Head of caudate nucleus (tissue), 42 donors: ENCODE data around the gene ARHGAP22.

Experiments used
- DNase-seq, 42 donors: peaks; one replicate each; pipeline versions ENCODE4 v3.0.0 to v3.0.0-alpha.2; 2020 to 2021; ENCODE audit warnings: mixed read lengths in 7 of 42
- intact Hi-C: fragments of 100-400 bp; cut with DNase I; formaldehyde crosslinking; loops from one replicate; pipeline ENCODE4 v1.15.0; 2022

Gene ARHGAP22

DNA sequence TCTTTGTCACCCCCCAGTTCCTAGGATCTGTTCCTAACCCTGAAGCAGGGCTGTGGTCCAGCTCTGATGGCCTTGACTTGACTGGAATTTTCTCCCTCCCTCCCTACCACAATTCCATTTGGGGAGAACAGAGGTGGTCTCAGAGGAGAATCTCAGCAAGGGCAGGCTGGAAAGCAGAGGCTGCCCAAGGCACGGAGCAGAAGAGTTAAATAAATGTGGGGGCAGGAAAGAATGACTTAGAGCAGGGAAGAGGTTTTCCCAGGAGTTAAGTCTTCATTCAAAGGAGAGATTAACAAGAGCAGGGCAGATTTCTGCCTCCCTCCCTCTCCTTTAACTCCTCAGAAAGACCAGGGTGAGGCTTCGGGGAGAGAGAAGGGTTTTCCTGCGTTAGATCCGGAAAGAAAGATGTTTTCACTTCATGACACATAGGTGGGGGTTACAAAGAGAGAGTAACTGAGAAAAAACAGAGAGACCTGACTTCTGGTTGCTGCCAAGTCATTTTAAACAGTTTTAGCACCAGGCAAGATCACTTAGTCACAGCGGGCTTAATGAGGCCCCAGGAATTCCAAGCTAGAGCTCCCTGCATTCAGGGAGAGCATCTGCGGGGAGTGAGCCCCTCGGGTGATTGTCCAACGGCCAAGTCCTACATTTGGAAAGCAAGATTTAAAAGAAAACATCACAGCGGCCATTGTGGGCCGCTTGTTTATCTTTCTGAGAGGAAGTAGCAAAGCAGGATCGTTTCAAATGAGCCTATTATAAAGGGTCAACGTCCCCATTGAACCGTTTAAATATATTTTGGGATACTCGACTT, 78.7 kb downstream of the ARHGAP22 start:
- peak in 3 of 42 donors; percentile 8 to 37 (median 32) for DNase-seq

DNA sequence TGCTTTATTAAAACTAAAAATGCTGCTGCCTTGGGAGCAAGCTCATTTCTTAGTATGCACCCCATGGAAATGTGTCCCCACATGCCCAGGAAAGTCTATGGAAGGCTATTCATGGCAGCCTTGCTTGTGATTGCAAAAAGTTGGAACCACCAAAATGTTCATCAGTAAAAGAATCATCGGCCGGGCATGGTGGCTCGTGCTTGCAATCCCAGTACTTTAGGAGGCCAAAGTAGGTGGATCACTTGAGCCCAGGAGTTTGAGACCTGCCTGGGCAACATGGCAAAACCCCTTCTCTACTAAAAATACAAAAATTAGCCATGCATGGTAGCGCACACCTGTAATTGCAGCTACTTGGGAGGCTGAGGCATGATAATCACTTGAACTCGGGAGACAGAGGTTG, 79.8 kb downstream of the ARHGAP22 start:
- intact Hi-C loops, result no loop called here
- DNase-seq, result peak in 1 of 42 donors; percentile 8

More for the DNA sequence above, 78.7 kb downstream of the ARHGAP22 start:
- intact Hi-C loops, result no loop called here

DNA sequence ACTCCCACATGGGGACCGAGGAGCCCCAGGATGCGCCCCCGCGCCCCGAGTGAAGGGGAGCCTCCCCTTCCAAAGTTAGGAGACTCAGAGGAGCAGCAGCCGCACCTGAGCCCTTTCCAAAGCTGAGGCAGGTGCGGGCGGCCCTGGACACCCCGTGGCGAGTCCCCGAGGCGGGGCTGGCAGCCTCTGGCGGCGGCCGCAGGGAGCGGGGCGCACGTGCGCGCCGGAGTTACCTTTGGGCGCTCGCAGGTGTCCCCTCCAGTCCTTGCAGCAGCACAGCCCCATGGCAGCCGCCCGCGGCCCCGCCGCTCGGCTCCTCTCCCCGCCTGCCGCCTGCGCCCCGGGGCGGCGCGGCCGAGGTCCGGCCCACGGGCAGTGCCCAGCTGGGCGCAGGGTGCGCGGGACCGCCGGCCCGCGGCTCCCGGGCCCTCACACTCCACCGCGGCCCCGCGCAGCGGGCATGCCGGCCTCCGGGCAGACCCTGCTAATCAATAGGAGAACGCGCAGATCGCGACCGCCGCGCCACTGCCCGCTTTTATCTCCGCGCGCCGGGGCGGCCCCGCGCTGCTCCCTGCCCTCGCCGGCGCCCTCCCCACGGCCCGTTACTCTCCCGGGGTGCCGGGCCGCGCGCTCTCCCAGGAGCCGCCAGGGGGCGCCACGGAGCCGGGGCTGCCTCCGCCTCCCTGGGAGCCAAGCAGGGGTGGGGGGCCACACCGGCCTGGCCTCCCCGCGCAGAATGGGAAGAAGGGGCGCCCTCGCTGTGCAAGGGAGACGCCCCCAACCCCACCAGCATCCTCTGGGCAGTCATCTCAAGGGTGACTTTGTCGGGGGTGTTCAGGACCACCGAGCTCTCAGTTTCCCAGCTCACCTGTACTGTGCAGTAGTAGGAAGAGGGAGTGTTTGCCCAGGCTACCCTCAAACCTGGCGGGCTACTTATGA, 80.8 kb downstream of the ARHGAP22 start:
- intact Hi-C loops, result no loop called here
- peak in 10 of 42 donors; percentile 5 to 72 (median 48) for DNase-seq

DNA sequence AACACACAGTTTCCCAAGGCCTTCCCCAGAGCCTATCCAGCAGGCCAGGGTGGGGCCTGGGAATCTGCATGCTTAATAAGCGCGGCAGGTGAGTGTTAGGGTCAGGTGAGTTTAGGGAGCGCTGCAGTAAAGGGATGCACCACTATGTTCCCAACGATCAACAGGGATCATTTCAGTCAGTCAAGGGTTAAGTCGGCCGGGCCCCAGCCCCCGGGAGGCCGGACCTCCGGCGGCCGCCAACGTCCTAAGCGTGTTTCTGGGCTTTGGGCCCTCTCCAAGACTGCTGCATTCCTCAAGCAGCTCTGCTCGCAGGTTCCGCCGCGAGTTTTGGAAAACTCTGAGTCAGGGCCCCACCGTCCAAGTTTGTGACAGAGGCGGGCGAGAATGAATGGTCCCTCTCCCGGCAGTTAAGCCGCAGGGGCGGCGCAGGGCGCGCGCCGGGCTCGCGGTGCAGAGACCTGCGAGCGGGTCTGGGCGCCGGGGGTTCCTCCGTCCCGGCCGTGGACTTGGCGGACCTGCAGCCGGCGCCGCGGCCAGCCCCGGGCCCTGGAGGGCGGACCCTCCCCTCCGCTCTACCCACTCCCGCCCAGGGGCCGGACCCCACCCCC, 81.6 kb downstream of the ARHGAP22 start:
- peak in 18 of 42 donors; percentile 12 to 83 (median 35) for DNase-seq
- intact Hi-C loops, result no loop called here

DNA sequence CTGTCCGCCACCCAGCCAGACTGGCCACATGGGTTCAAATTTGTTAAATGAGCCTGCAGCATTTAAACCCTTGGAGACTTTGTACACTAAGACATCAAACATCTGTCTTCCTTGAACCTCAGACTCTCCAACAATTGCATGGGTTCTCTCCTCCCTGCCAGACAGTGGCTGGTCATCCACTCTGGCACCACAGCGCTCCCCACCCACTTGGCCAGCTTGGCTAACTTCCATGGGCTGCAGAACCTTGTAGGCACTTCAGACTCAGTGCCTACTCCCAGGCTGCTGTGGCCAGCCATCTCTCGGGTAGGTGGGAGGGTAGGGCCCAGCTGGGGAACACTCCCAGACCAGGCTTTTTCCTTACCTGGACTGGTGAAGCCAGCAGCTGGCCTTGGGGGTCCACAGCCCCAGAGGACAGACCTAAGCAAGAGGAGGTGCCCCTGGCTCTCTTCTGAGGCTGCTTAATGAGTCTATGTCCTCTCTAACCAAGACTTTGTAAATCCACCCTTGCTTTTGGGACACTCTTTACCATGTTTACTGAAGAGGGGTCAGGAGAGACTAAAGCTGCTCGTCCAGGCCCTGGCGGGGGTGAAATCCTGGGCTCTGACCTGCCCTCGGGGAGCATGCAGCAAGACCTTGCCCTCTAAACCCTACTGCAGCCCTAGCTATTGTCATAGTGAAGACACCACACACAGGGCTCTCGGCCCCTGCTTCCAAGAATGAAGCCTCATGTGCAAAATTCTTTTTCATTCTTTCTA, 82.7 kb downstream of the ARHGAP22 start:
- intact Hi-C loops, result no loop called here
- DNase-seq, result peak in 1 of 42 donors; percentile 2

DNA sequence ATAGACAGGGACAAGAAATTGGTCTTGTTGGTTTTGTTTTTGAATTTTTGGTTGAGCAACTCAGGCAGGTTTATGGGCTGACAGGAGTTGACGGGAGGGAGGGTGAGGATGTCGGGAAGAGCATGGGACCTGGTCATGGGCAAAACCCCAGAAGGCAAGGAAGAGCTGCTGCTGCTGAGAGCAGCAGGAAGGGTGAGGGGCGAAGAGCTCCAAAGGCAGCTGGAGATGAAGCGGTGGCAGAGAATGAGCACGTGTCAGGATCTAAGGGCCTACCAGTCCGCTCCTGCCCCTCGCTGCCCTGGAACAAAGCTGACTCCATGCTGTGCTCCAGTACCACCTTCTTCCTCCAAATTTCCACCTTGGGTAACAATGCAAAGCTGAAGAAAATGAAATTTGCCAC, 84.3 kb downstream of the ARHGAP22 start:
- intact Hi-C loops, result no loop called here
- peak in 1 of 42 donors; percentile 2 for DNase-seq

DNA sequence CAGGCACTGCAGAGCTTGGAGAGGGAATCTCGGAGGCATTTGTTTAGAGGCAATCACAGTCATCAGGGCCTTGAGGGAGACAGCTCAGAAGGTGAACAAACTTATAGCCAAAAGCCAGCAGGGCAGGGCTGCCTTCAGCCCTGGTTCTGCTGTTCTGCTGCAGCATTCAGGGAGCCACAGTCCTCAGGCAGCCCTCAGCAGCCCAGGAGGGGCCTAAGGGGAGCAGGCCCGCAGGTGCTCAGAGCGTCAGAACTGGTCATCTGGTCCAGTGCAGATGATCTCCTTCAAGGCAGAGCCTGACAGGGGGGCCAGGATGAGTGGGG, 84.7 kb downstream of the ARHGAP22 start:
- intact Hi-C loops, result no loop called here
- DNase-seq, result no peak

DNA sequence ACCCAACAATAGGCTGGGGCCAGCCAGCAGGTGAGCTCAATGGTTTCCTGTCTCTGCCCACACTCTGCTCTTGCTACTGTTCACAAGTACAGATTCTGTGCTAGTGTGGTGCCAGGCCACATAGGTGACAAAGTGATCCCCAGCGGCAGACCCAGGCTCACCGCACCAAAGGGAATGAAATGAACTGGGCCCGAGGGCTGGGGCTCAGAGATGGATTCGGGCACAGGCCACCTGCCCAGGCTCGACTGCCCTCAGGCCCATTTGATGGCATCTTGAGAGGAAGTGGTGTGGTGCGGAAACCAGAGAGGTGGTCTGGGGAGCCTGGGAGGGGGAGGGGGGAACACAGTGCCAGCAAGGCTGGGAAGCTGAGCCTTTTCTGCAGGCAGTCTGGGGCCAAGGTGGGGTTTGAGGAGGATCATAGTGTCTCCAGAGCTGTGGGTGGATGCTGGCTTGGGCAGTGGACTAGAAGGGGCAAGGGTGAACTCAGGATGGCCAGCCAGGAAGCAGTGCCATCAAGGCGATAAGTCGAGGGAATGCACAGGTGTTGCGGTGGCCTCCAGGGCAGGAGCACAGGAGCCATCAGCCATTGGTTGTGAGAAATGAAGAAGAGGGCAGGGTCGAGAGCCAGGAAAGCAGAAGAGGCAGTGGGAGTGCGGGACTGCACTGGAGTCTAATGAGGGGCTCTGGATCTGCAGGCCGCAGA, 85.2 kb downstream of the ARHGAP22 start:
- DNase-seq, result peak in 2 of 42 donors; percentile 10 to 20
- intact Hi-C loops, result no loop called here

DNA sequence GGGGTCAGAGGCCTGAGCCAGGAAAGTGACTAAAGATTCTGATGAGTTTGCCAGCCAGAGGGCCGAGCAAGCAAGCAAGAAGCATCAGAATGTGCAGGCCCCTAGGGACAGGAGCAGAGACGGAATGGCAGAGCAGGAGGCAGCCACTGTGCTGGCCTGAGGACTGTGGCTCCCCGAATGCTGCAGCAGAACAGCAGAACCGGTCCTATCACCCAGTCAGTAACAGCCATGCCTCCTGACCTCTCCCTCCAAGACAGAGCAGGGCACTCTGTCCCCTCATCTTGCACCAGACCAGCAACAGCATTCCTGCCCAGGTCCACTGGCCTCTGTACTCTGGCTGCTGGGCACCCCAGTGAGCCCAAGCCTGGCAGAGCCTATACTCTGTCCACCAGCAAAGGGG, 85.9 kb downstream of the ARHGAP22 start:
- intact Hi-C loops, result no loop called here
- peak in 2 of 42 donors; percentile 2 to 8 for DNase-seq

DNA sequence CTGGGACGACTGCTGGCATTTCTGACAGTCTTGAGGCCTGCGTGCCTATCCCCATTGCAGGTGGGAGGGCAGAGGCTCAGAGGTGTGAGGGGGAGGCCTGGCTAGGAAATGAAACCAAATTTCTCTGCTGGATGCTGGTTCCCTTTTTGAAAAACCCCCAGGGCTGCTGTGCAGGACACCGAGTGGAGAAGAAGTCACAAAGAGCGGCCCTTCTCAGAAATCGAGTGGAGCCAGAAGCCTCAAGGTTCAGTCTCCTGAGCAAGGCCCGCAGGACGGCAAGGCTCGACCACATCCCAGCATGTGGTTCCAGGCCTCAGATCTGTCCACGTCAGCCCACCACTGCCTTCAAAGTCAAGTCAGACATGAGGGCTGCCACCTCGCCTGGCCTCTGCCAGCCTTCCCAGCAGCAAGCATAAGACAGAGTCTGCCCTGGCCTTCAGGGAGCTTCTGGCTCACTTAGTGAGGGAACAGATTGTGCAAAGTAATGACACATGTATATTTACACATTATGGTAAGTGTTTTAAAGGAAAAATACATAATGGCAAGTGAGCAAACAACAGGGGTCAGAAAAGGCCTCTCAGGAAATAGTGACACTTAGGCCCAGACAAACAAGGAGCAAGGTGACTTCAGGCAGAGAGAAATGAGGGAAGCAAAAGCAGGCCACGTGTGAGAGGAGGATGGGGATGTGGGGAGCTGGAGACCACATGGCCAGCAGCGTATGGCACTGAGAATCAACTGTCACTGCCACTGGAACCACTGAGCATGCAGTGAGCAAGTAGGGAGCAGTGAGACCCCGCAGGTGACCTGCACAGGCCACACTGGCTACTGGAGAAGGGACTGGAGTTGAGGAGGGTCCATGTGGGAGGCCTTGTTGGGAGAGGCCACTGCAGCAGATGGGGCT, 86.7 kb downstream of the ARHGAP22 start:
- intact Hi-C loops, result no loop called here
- peak in 4 of 42 donors; percentile 7 to 27 (median 14) for DNase-seq

DNA sequence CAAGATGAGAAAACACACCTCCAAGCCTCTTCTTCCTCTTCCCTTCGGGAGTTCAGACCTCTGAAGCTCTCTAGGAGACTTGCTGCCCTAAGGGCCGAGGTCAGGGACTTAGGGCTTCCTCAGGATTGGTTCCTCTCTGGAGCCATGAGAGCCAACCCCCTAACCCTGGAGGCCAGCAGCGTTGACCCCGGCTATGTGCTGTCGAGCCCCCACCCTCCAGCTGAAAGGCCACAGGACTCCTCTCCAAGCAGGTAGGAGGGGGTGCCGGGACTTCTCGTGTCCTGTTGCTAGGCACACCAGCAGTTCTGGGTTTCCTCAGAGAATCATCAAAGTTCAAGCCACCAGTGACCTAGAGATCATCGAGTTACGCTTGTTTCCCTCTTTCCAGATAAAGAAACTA, 87.4 kb downstream of the ARHGAP22 start:
- peak in 1 of 42 donors; percentile 3 for DNase-seq
- intact Hi-C loops, result no loop called here

DNA sequence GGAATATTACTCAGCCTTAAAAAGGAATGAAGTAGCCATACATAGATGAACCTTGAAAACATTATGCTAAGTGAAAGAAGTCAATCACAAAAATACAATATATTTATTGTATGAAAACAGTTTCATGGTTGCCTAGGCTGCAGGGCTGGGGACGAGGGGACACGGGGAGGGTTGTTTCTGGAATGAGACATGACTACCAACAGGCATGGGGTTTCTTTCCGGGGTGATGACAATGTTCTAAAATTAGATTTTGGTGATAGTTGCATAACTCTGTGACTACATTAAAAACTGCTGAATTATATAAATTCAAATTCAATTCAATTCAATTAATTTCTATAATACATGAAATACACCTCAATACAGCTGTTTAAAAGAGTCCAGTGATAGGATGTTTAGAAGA, 88.0 kb downstream of the ARHGAP22 start:
- DNase-seq, result no peak
- intact Hi-C loops, result no loop called here

DNA sequence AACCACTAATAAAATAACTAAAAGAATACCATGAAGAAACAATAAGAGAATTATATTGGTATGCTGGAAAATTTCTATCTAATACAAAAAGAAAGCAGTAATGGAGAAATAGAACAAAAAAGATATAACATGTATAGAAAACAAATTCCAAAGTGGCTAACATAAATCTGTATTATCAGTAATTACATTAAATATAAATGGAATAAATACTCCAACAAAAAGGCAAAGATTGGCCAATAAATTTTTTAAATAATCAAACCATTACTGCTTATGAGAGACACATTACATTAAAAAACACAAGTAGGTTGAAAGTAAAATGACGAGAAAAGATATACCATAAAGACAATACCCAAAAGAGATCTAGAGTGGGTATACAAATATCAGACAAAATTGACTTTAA, 90.0 kb downstream of the ARHGAP22 start:
- no peak for DNase-seq
- intact Hi-C loops, result loop anchor here (5.0 kb wide), 1 partner anchor 153 kb away; no protein-coding TSS in a partner anchor

DNA sequence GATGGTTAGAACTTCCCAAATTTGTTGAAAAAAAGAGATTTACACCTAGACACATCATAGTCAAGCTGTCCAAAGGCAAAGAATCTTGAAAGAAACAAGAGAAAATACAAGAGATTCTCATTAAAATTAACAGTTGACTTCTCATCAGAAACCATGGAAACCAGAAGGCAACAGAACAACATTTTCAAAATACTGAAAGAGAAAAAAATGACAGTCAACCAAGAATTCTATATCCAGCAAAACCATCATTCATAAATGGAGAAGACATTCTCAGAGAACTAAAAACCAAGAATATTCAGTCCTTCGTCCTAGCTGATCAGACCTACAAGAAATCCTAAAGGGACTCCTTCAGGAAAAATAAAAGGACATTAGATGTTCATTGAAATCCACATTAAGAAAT, 90.6 kb downstream of the ARHGAP22 start:
- no peak for DNase-seq
- intact Hi-C loops, result loop anchor here (5.0 kb wide), 1 partner anchor 152 kb away; no protein-coding TSS in a partner anchor

DNA sequence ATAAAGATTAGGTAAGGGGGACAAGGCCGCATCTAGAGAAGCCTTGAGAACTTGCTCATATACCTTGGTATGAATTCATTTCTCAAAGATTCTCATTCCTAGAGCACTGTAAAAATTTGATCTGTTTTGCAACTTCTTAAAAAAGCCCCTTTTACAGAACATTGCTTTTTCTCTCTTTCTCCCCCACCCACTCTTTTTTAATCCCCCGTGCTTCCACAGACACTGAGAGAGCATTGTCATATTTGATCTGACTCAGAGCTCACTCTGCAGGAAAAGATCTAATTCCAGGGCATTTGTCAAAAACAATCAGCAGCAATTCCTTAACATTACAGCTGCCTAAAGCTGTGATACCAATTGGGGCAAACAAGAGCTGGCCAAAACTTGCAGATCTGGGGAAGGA, 92.0 kb downstream of the ARHGAP22 start:
- intact Hi-C loops, result loop anchor here (5.0 kb wide), 1 partner anchor 151 kb away; no protein-coding TSS in a partner anchor
- peak in 4 of 42 donors; percentile 1 to 19 (median 4) for DNase-seq

DNA sequence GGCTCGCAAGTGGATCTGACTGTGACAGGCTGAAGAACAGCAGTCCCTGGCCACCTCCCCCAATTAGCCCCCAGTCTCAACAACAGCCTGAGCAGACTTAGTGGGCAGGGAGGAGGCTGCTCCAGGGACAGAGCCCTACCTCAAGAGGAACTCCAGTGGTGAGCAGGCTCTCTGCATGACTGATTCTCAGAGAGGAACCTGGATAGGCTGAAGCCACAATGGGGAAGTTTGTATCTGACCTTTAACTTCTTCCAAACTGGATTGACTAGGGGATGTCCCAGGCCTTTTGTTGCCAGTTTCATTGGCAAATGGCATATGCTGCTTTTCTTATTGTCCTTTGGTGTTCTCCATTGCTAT, 93.0 kb downstream of the ARHGAP22 start:
- intact Hi-C loops, result loop anchor here (5.0 kb wide), 1 partner anchor 150 kb away; no protein-coding TSS in a partner anchor
- DNase-seq, result peak in 4 of 42 donors; percentile 7 to 31 (median 14)
